NOMO-1 treated with dmso at 0.1 percent for 144 hours (cell line): ENCODE measurements around the gene KCNAB2.

Experiments
- DNase-seq: peaks from one replicate; lab custom pipeline; 2025; ENCODE audit not compliant: unreplicated experiment; lab: John Stamatoyannopoulos, UW

Gene KCNAB2

GRCh38 chr1:6106321-6106731 is 60.6 kb downstream of the KCNAB2 start:
- no peak for DNase-seq

DNA sequence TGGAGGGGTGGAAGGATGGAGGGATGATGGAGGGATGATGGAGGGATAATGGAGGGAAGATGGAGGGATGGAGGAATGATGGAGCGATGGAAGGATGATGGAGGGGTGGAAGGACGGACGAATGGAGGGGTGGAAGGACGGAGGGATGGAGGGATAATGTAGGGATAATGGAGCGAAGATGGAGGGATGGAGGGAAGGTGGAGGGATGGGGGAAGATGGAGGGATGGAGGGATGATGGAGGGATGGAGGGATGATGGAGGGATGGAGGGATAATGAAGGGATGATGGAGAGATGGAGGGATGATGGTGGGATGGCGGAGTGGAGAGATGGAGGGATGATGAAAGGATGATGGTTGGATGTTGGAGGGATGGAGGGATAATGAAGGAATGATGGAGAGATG is 61.3 kb downstream of the KCNAB2 start:
- no peak for DNase-seq

DNA sequence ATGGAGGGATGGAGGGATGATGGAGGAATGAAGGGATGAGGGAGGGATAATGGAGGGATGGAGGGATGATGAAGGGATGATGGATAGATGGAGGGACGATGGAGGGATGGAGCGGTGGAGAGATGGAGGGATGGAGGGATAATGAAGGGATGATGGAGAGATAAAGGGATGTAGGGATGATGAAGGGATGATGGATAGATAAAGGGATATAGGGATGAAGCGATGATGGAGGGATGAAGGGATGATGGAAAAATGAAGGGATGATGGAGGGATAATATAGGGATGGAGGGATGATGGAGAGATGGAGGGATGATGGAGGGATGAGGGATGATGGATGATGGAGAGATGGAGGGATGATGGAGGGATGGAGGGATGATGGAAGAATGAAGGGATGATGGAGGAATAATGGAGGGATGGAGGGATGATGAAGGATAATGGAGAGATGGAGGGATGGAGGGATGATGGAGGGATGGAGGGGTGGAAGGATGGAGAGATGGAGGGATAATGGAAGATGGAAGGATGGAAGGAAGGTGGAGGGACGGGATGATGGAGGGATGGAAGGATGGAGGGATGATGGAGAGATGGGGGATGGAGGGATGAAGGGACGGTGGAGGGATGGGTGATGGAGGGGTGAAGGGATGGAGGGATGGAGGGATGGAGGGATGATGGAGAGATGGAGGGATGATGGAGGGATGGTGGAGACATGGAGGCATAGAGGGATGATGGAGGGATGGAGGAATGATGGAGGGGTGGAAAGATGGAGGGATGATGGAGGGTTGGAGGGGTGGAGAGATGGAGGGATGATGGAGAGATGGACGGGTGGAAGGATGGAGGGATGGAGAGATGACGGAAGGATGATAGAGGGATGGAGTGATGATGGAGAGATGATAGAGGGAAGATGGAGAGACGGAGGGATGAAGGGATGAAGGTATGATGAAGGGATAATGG is 62.0 kb downstream of the KCNAB2 start:
- DNase-seq = no peak

- DNase-seq = no peak
Observed at GRCh38 chr1:6108476-6108875, 62.8 kb downstream of the KCNAB2 start.

- no peak for DNase-seq
Observed at GRCh38 chr1:6108937-6109614, 63.4 kb downstream of the KCNAB2 start.

DNA sequence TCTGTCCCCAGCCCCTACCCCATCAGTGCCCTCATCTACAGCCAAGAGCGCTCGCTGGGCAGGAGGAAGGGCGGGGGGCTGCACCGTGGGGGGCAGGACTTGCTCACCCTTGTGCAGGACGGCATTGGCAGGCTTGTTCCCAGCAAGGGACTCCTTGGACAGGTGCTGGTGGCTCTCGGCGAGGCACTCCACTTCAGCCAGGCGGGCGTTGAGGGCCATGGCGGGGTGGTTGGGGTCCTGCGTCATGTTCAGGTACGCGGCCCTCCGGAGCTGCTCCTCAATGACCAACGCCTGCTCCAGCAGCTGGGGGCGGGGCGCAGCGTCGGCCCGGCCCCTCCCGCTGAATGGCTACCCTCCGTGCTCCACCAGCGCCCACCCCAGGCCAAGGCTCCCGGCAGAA is 64.0 kb downstream of the KCNAB2 start:
- DNase-seq = no peak

GRCh38 chr1:6110326-6110725 is 64.6 kb downstream of the KCNAB2 start:
- DNase-seq = no peak

DNA sequence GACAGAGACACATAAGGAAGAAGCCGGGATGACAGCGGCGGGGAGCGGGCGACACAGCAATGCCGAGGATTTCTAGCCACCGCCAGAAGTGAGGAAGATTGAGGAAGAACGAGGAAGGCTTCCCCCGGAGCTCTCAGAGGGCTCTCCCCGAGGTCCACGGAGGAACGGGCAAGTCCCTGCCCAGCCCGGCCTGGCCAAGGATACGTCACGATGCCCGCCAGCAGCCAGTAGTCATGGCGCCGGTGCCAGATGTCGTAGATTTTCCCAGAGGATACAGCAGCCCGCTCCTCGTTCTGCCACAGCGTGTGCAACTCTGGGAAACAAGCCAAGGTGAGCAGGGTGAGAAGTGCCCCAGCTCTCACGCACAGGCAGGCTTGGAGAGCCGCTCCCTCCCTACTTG is 65.9 kb downstream of the KCNAB2 start:
- DNase-seq = no peak

DNA sequence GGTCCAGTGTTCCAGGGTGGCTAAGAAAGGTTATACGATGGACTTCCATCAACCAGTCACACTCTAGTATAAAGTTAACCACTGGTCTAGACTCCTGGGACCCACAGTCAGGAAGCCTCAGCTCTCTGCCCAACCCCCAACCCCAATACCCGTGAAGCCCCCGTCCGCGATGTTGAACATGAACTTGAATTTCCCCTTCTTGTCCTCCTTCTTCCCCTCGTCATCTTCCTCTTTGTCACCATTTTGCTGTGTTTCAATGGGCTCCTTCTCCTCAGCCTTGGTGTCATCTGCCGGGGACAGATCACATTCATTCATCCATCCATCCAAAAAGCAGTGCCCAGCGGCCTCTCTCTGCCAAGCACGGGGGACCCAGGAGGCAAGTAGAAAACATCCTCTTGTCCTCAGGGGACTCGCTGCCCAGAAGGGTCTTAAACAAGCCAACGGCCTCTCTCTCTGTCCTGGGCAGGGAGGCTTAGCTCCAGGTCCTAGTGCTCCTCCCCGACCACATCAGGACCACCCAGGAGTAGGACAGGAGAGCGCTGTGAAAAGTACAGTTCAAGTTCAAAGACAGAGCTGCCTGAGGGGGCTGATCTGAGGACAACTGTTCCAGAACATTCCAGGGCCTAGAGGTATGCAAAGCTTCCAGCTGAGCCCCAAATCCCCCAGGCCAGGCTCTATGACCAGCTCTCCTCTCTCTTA is 66.5 kb downstream of the KCNAB2 start:
- no peak for DNase-seq

DNA sequence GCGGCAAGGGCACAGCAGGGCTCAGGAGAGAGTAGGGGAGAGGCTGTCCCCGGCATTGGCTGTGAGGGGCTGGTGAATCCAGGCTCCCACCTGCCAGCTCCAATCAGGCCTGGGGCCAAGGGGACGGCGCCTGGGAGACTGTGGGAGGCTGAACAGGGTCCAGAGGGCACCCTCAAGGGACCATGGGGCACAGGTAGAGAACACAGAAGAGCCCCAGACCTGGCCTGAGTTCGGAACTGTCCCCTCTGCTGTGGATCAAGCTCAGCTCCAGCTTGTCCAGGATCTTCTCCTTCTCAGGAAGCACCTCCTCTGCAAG is 67.0 kb downstream of the KCNAB2 start:
- no peak for DNase-seq

DNA sequence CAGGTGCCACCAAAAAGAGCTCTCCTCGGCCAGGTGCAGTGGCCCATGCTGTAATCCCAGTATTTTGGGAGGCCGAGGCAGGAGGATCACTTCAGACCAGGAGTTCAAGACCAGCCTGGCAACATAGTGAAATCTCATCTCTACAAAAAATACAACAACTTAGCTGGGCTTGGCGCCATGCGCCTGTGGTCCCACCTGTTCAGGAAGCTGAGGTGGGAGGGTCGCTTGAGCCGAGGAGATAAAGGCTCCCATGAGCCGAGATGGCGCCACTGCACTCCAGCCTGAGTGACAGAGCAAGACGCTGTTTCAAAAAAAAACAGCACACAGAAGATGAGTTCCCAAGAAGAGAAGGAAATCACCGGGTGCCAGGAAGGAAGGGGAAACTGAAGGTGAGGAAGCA is 67.4 kb downstream of the KCNAB2 start:
- DNase-seq = no peak

GRCh38 chr1:6113745-6114144 is 68.1 kb downstream of the KCNAB2 start:
- no peak for DNase-seq

- DNase-seq = no peak
Observed at GRCh38 chr1:6116137-6116536, 70.4 kb downstream of the KCNAB2 start.

- DNase-seq = no peak
Observed at GRCh38 chr1:6117064-6117463, 71.4 kb downstream of the KCNAB2 start.

- no peak for DNase-seq
Observed at GRCh38 chr1:6117624-6118023, 71.9 kb downstream of the KCNAB2 start.

- no peak for DNase-seq
Observed at GRCh38 chr1:6118415-6118814, 72.7 kb downstream of the KCNAB2 start.

DNA sequence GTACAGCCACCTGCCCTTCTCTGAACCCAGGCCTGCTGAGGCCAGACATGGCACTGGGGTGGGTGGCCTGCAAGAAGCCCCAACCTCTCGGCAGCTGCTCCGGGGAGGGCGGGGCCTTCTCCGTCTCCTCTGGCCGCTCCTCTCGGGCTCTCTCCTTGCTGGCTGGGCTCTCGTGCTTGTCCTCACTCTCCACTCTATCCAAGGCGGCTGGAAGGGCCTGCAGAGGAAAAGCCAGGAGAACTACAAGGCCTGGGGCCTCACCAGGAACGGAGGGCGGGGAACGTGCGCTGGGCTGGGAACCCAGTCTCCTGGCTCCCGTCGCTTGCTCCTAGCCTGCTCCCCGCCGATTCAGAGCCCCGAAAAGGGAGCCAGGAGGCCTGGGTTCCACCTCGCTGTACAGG is 75.3 kb downstream of the KCNAB2 start:
- no peak for DNase-seq

GRCh38 chr1:6121651-6122370 is 76.1 kb downstream of the KCNAB2 start:
- DNase-seq = no peak

DNA sequence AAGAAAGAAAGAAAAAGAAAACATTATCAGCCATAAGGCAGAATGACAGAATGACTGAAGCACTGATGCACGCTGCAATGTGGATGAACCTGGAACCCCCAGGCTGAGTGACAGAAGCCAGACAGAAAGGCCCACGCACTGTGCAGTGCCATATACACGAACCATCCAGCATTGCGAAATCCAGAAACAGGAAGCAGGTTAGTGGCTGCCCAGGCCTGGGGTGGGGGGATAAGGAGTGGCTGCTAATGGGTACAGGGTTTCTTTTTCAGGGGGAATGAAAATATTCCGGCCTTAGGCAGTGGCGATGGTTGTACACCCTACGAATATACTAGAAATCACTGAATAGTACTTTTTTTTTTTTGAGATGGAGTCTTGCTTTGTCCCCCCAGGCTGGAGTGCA is 77.4 kb downstream of the KCNAB2 start:
- DNase-seq = peak; percentile 47

GRCh38 chr1:6123816-6124215 is 78.1 kb downstream of the KCNAB2 start:
- no peak for DNase-seq

DNA sequence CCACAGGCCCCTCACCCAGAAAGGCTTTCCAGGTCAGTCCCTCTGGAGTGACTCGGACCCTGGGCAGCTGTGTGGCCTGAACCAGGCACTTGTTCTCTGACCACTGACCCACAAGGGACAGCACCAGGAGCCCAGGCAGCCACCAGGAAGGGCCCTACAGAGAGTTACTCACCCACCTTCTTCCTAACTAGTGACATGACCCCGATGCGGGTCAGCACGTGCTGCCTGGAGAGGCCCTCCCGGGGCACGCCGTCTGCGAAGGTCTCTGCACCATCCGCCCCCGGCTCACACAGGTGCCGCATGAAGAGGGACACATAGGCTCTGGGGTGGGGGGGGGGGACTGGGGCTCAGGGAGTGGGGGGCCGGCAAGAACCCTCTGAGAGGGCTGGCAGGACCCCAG is 78.7 kb downstream of the KCNAB2 start:
- DNase-seq = no peak
